A673 (cell line): ENCODE measurements around the gene ATP8B4. TPM values are rescaled to one million over a fixed set of nuclear protein-coding genes. Genes with fewer than 3 reads are reported as not detected.

ENCODE experiments used
- BruUV-seq: library from RNA; stranded (reverse); fragments of 400-500 nt; replicated peaks from 2 replicates; lab custom pipeline; 2021; lab: Mats Ljungman, UMichigan
- CTCF ChIA-PET: fragments of 300-600 bp; sonication (Branson Sonifier 250); formaldehyde crosslinking; loops from one replicate; lab custom pipeline; 2022; ENCODE audit warnings: antibody characterized with exemption; lab: Charles Lee
- POLR2A ChIA-PET: fragments of 300-600 bp; sonication (Branson Sonifier 250); formaldehyde crosslinking; loops from one replicate; lab custom pipeline; 2022; ENCODE audit warnings: antibody characterized with exemption; ENCODE audit not compliant: low non-redundant PET; lab: Charles Lee
- DNase-seq: peaks from one replicate; pipeline ENCODE4 v3.0.0-alpha.2; 2015; ENCODE audit warnings: low spot score
- H3K27ac ChIP-seq: fragments of 200-600 bp; sonication (generic); 2 replicates; pipeline ENCODE4 v1.5.1; 2016; ENCODE audit warnings: mixed run types, low read depth, mild to moderate bottlenecking, mixed read lengths, antibody characterized with exemption, low read length; ENCODE audit not compliant: poor library complexity, severe bottlenecking
- H3K27me3 ChIP-seq: fragments of 200-600 bp; sonication (generic); replicated peaks from 2 replicates; pipeline ENCODE4 v1.6.1; 2017; ENCODE audit warnings: mixed run types, low read depth, mild to moderate bottlenecking, mixed read lengths, antibody characterized with exemption, low read length; ENCODE audit not compliant: insufficient read depth, poor library complexity
- H3K36me3 ChIP-seq: fragments of 200-600 bp; sonication (generic); 2 replicates; pipeline ENCODE4 v1.6.1; 2016; ENCODE audit warnings: mixed run types, mild to moderate bottlenecking, mixed read lengths, antibody characterized with exemption, low read length; ENCODE audit not compliant: insufficient read depth, poor library complexity, severe bottlenecking
- H3K4me1 ChIP-seq: fragments of 200-600 bp; sonication (generic); 2 replicates; pipeline ENCODE4 v1.6.1; 2017; ENCODE audit warnings: mixed run types, mild to moderate bottlenecking, mixed read lengths, antibody characterized with exemption, low read length; ENCODE audit not compliant: insufficient read depth, poor library complexity, severe bottlenecking
- H3K4me3 ChIP-seq: fragments of 200-600 bp; sonication (generic); 2 replicates; pipeline ENCODE4 v1.5.1; 2016; ENCODE audit warnings: low read depth, mixed run types, mild to moderate bottlenecking, mixed read lengths, low read length; ENCODE audit not compliant: poor library complexity, severe bottlenecking
- H3K9me3 ChIP-seq: fragments of 200-600 bp; sonication (generic); 2 replicates; pipeline ENCODE4 v1.6.1; 2016; ENCODE audit warnings: mixed run types, low read depth, mild to moderate bottlenecking, mixed read lengths, antibody characterized with exemption, low read length; ENCODE audit not compliant: poor library complexity, severe bottlenecking
- CTCF ChIP-seq: fragments of 300-800, 200-600 bp; sonication (generic); conservative IDR thresholded peaks from 2 replicates; pipeline ENCODE4 v1.5.1; 2017; ENCODE audit warnings: low read depth, mild to moderate bottlenecking, antibody characterized with exemption, low read length, moderate library complexity, mixed read lengths
- EZH2 ChIP-seq: fragments of 200-600 bp; sonication (generic); IDR thresholded peaks from 2 replicates; pipeline ENCODE4 v1.6.1; 2017; ENCODE audit warnings: borderline replicate concordance, low read depth, mild to moderate bottlenecking, mixed read lengths, antibody characterized with exemption, low read length; ENCODE audit not compliant: poor library complexity, severe bottlenecking
- intact Hi-C: fragments of 100-400 bp; cut with micrococcal nuclease; formaldehyde crosslinking; loops from one replicate; pipeline ENCODE4 v1.10.0; 2022; ENCODE audit not compliant: unreplicated experiment
- total RNA-seq: library from RNA; stranded (reverse); gene quantifications from 2 replicates; pipeline ENCODE4 v1.2.3, GENCODE V29; 2021

The ATP8B4 gene
- total RNA-seq, 1 experiment from 2014 or later, result 0.30 TPM

GRCh38 chr15:49857496-49858475 is 261.2 kb downstream of the ATP8B4 start:
- TF ChIP-seq CTCF, result no peak
- no peak for TF ChIP-seq EZH2
- H3K4me3 ChIP-seq, result no peak overlapping the region
- H3K36me3 ChIP-seq, result no peaks in the 10 kb centered on the region
- H3K27ac ChIP-seq, result no peak overlapping the region
- ChIA-PET CTCF (no interaction called here), POLR2A (no interaction called here)
- BruUV-seq, result no TSS peak
- H3K4me1 ChIP-seq, result no peaks in the 10 kb centered on the region
- H3K27me3 ChIP-seq, result no peaks in the 10 kb centered on the region
- DNase-seq, result no peak
- intact Hi-C loops, result no loop called here
- no peaks in the 10 kb centered on the region for H3K9me3 ChIP-seq

GRCh38 chr15:49855917-49856637 is 263.0 kb downstream of the ATP8B4 start:
- Histone ChIP-seq H3K27me3 (no peaks in the 10 kb centered on the region), H3K9me3 (no peaks in the 10 kb centered on the region), H3K4me1 (no peaks in the 10 kb centered on the region), H3K4me3 (no peak overlapping the region), H3K36me3 (no peaks in the 10 kb centered on the region), H3K27ac (no peak overlapping the region)
- CTCF ChIA-PET, result no interaction called here
- no TSS peak for BruUV-seq
- intact Hi-C loops, result no loop called here
- TF ChIP-seq CTCF, result no peak
- no peak for TF ChIP-seq EZH2
- no peak for DNase-seq
- POLR2A ChIA-PET, result no interaction called here

GRCh38 chr15:49852756-49853155 is 266.3 kb downstream of the ATP8B4 start:
- no peaks in the 10 kb centered on the region for H3K4me1 ChIP-seq
- H3K4me3 ChIP-seq, result no peak overlapping the region
- TF ChIP-seq CTCF, result no peak
- TF ChIP-seq EZH2, result no peak
- ChIA-PET POLR2A (no interaction called here), CTCF (no interaction called here)
- intact Hi-C loops, result no loop called here
- H3K36me3 ChIP-seq, result no peaks in the 10 kb centered on the region
- H3K27me3 ChIP-seq, result no peaks in the 10 kb centered on the region
- no TSS peak for BruUV-seq
- H3K27ac ChIP-seq, result no peak overlapping the region
- H3K9me3 ChIP-seq, result no peaks in the 10 kb centered on the region
- no peak for DNase-seq
